Measurements from ENCODE around the gene PTGIR.
"Not testable (repeated sequence)": the region's sequence is repeated elsewhere in the genome, so short reads cannot be mapped to it uniquely, and the experiment has no call there.

The PTGIR gene

GRCh38 chr19:46639358-46640182, 14.7 kb upstream of the PTGIR start:
- DNase-seq: no peak

GRCh38 chr19:46637224-46637623, 12.3 kb upstream of the PTGIR start:
- DNase-seq: no peak

- peak; percentile 32 for DNase-seq
Observed at GRCh38 chr19:46635920-46636761, 11.3 kb upstream of the PTGIR start, which contains the start of gene GNG8. Gene GNG8 (minus strand): TSS chr19:46636202. CDS start chr19:46634682, 1,520 bp downstream.

- no peak for DNase-seq
Observed at GRCh38 chr19:46634656-46635218, 9.8 kb upstream of the PTGIR start.

- peak; percentile 96 for DNase-seq
Observed at GRCh38 chr19:46634045-46634655, 9.3 kb upstream of the PTGIR start.

GRCh38 chr19:46633130-46633529, 8.2 kb upstream of the PTGIR start:
- DNase-seq: no peak

GRCh38 chr19:46631481-46631880, 6.6 kb upstream of the PTGIR start:
- no peak for DNase-seq

- DNase-seq: no peak
Observed at GRCh38 chr19:46630586-46631205, 5.8 kb upstream of the PTGIR start.

GRCh38 chr19:46629546-46630025, 4.7 kb upstream of the PTGIR start:
- DNase-seq: no peak

- DNase-seq: not testable (repeated sequence)
Observed at GRCh38 chr19:46628970-46629369, 4.1 kb upstream of the PTGIR start.

GRCh38 chr19:46626446-46626845, 1.6 kb upstream of the PTGIR start:
- DNase-seq: no peak

- DNase-seq: no peak
Observed at GRCh38 chr19:46625731-46626130, 842 bp upstream of the PTGIR start.

GRCh38 chr19:46623915-46624502, 880 bp downstream of the PTGIR start:
- DNase-seq: no peak

- no peak for DNase-seq
Observed at GRCh38 chr19:46622118-46622446, 2.8 kb downstream of the PTGIR start.

- DNase-seq: no peak
Observed at GRCh38 chr19:46621191-46622117, 3.4 kb downstream of the PTGIR start.

GRCh38 chr19:46620716-46621115, 4.2 kb downstream of the PTGIR start:
- DNase-seq: no peak

GRCh38 chr19:46620267-46620666, 4.6 kb downstream of the PTGIR start:
- DNase-seq: no peak

- no peak for DNase-seq
Observed at GRCh38 chr19:46618670-46619231, 6.1 kb downstream of the PTGIR start.

GRCh38 chr19:46617601-46618000, 7.3 kb downstream of the PTGIR start:
- DNase-seq: no peak

GRCh38 chr19:46616631-46617322, 8.1 kb downstream of the PTGIR start:
- peak; percentile 20 for DNase-seq

Data from effector CD8-positive, alpha-beta T cell (primary cell).